ENCODE data around the gene ZMAT2. TPM values are rescaled to one million over a fixed set of nuclear protein-coding genes. Genes with fewer than 3 reads are reported as not detected.
"Not testable (repeated sequence)": the region's sequence is repeated elsewhere in the genome, so short reads cannot be mapped to it uniquely, and the experiment has no call there.

Gene ZMAT2
- polyA plus RNA-seq, 2 of the 4 experiments (the other 2 are of a cell fraction): 90.9 to 208 TPM

GRCh38 chr5:140664359-140665119 lies 35.7 kb upstream of the ZMAT2 start, which contains the start of gene WDR55:
TSS of gene WDR55 (plus strand) at chr5:140664904. CDS start at chr5:140664913, 9 bp downstream.
- Histone ChIP-seq H3K4me3 (peak within 1 kb of the TSS; percentile 83), H3K4me2 (peak within 1 kb of the TSS; percentile 99), H3K4me1 (peaks cover 18% of the 10 kb centered on the region; the same call in 1 of the 3 replicates), H3K27ac (peak within 1 kb of the TSS; percentile 84 to 94), H3K9me3 (no peaks in the 10 kb centered on the region)
- ATAC-seq (peak; percentile 97 to 99), FAIRE-seq (no peak), DNase-seq (ENCODE audit: low read depth in 1 of 2, low spot score in 1 of 2) (peak; percentile 94 to 97)
- ChIA-PET CTCF (interaction anchor here (0.5 to 1.0 kb wide), 2 partner anchors 9 to 110 kb away, joined by 3 to 5 read pairs; no protein-coding TSS in a partner anchor), POLR2A (interaction anchor here (1.0 to 2.5 kb wide), 7 partner anchors 9 to 1304 kb away, joined by 3 to 20 read pairs (median 3); partner anchors contain the start of genes HARS1, HARS2, IK and NDUFA2)
- 1% methylated on average over 20 of the region's 54 CpGs for WGBS (ENCODE audit: missing lambda C conversion rate)
- TF ChIP-seq CEBPB (IDR thresholded peaks at IDR 0.05) (no peak), PHF8 (IDR thresholded peaks at IDR 0.05; ENCODE audit: borderline replicate concordance, low read depth) (peak; percentile 71), EHMT2 (IDR thresholded peaks at IDR 0.05; ENCODE audit: low read depth) (no peak), MAZ (IDR thresholded peaks at IDR 0.05; ENCODE audit: borderline replicate concordance, low read depth, low read length) (no peak), JUN (IDR thresholded peaks at IDR 0.05) (peak; percentile 69 to 92; a peak in 3 of 5 replicates), MYC (IDR thresholded peaks at IDR 0.05; ENCODE audit: borderline replicate concordance, low read length) (peak; percentile 77; the same call in 1 of the 2 replicates), POLR2A (IDR thresholded peaks at IDR 0.05; ENCODE audit: low read length) (peak; percentile 95), NFE2L2 (conservative IDR thresholded peaks at IDR 0.05; ENCODE audit: low read length) (no peak)
- TF ChIP-seq, protein P1, sequence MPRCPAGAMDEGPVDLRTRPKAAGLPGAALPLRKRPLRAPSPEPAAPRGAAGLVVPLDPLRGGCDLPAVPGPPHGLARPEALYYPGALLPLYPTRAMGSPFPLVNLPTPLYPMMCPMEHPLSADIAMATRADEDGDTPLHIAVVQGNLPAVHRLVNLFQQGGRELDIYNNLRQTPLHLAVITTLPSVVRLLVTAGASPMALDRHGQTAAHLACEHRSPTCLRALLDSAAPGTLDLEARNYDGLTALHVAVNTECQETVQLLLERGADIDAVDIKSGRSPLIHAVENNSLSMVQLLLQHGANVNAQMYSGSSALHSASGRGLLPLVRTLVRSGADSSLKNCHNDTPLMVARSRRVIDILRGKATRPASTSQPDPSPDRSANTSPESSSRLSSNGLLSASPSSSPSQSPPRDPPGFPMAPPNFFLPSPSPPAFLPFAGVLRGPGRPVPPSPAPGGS (IDR thresholded peaks at IDR 0.05): peak; percentile 83
- TF ChIP-seq, protein P2, sequence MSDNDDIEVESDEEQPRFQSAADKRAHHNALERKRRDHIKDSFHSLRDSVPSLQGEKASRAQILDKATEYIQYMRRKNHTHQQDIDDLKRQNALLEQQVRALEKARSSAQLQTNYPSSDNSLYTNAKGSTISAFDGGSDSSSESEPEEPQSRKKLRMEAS (IDR thresholded peaks at IDR 0.05): peak; percentile 84

- H3K27ac ChIP-seq; H3K9me3 ChIP-seq; DNase-seq (ENCODE audit: low read depth in 1 of 2, low spot score in 1 of 2); CTCF ChIA-PET; H3K4me3 ChIP-seq; H3K4me2 ChIP-seq; FAIRE-seq: not testable (repeated sequence)
- POLR2A ChIA-PET: interaction anchor here (1.7 kb wide), 1 partner anchor 23 kb away, joined by 5 read pairs; the partner anchor contains the start of genes IK and NDUFA2
- ATAC-seq: peak in 1 of 2 experiments; percentile 2; a peak in 2 of 6 replicates
- peaks cover 10% of the 10 kb centered on the region; the same call in 1 of the 3 replicates for H3K4me1 ChIP-seq
- WGBS (ENCODE audit: missing lambda C conversion rate): 91% methylated on average over 2 of the region's 4 CpGs
Measured at GRCh38 chr5:140671035-140671434, 29.2 kb upstream of the ZMAT2 start.

GRCh38 chr5:140671472-140672125 lies 28.6 kb upstream of the ZMAT2 start:
- H3K9me3 ChIP-seq: no peaks in the 10 kb centered on the region
- DNase-seq (ENCODE audit: low read depth in 1 of 2, low spot score in 1 of 2) (no peak), ATAC-seq (peak; percentile 15 to 67; a peak in 5 of 6 replicates), FAIRE-seq (no peak)
- no peak overlapping the region for H3K4me3 ChIP-seq
- 97% methylated on average over 3 of the region's 7 CpGs for WGBS (ENCODE audit: missing lambda C conversion rate)
- peaks cover 5% of the 10 kb centered on the region; the same call in 1 of the 3 replicates for H3K4me1 ChIP-seq
- H3K4me2 ChIP-seq: no peak overlapping the region
- CTCF ChIA-PET: no interaction called here
- TF ChIP-seq, protein P2 (IDR thresholded peaks at IDR 0.05): no peak
- no peak for TF ChIP-seq EHF (CRISPR knock-in tag; IDR thresholded peaks at IDR 0.05)
- no peak for TF ChIP-seq E2F6 (IDR thresholded peaks at IDR 0.05; ENCODE audit: borderline replicate concordance, low read depth)
- no peak for TF ChIP-seq EP300 (IDR thresholded peaks at IDR 0.05)
- TF ChIP-seq MAFK (IDR thresholded peaks at IDR 0.05; ENCODE audit: partially characterized antibody): no peak
- POLR2A ChIA-PET: interaction anchor here (1.7 kb wide), 1 partner anchor 24 kb away, joined by 5 read pairs; the partner anchor contains the start of genes IK and NDUFA2
- no peak overlapping the region for H3K27ac ChIP-seq

Data from A549 (cell line).